Suprapubic skin (tissue), 4 donors: Measurements from ENCODE around the gene YES1.

Experiments used
- EP300 ChIP-seq: sonication (generic); formaldehyde crosslinking; IDR thresholded peaks from one replicate; pipeline ENCODE4 v1.6.1; 2017; ENCODE audit warnings: antibody characterized with exemption
- POLR2A ChIP-seq, 2 donors: fragments of 450-650 bp; IDR thresholded peaks; one replicate each; pipeline ENCODE4 v1.6.1; 2017; ENCODE audit warnings: antibody characterized with exemption in 2 of 2, mild to moderate bottlenecking in 2 of 2, moderate library complexity in 2 of 2
- POLR2AphosphoS5 ChIP-seq, 3 donors: sonication (generic); formaldehyde crosslinking; IDR thresholded peaks; one replicate each; pipeline ENCODE4 v1.6.1; 2017; ENCODE audit warnings: antibody characterized with exemption in 3 of 3
- TF ChIP-seq, protein P1 (sequence below), 2 donors: fragments of 200-600 bp in 1 of 2; fragments of 450-650 bp in 1 of 2; sonication (generic) in 1 of 2; IDR thresholded peaks; one replicate each; pipeline ENCODE4 v1.5.1; 2016 to 2019; ENCODE audit warnings: antibody characterized with exemption in 2 of 2, mild to moderate bottlenecking in 1 of 2, moderate library complexity in 1 of 2

DNA sequence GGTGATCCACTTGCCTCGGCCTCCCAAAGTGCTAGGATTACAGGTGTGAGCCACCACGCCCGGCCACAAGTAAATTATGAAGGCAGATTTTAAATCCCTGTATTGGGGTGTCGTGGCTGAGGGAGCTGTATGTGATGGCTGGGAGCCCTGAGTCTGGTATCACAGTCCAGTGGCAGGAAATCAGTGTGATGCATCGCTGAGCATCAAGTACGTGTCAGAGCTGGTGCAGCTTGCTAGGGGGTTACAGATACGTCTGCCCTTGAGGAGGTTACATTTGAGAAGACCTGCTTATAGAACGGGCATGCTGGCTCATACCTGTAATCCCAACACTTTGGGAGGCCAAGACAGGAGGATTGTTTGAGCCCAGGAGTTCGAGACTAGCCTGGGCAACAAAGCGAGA is 103.9 kb downstream of the YES1 start:
- TF ChIP-seq, protein P1, sequence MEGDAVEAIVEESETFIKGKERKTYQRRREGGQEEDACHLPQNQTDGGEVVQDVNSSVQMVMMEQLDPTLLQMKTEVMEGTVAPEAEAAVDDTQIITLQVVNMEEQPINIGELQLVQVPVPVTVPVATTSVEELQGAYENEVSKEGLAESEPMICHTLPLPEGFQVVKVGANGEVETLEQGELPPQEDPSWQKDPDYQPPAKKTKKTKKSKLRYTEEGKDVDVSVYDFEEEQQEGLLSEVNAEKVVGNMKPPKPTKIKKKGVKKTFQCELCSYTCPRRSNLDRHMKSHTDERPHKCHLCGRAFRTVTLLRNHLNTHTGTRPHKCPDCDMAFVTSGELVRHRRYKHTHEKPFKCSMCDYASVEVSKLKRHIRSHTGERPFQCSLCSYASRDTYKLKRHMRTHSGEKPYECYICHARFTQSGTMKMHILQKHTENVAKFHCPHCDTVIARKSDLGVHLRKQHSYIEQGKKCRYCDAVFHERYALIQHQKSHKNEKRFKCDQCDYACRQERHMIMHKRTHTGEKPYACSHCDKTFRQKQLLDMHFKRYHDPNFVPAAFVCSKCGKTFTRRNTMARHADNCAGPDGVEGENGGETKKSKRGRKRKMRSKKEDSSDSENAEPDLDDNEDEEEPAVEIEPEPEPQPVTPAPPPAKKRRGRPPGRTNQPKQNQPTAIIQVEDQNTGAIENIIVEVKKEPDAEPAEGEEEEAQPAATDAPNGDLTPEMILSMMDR (IDR thresholded peaks at IDR 0.05): no peak
- no peak for TF ChIP-seq POLR2A (IDR thresholded peaks at IDR 0.05)
- TF ChIP-seq EP300: no peak
- no peak for TF ChIP-seq POLR2AphosphoS5 (IDR thresholded peaks at IDR 0.05)
